Ovary (tissue), 3 donors: ENCODE measurements around the gene ATP6V1F.

ENCODE experiments used
- POLR2A ChIP-seq: fragments of 450-650 bp; IDR thresholded peaks from one replicate; pipeline ENCODE4 v1.6.1; 2017; ENCODE audit warnings: antibody characterized with exemption, mild to moderate bottlenecking, moderate library complexity
- TF ChIP-seq, protein P1 (sequence below), 3 donors: fragments of 450-650 bp in 2 of 3; fragments of 200-600 bp in 1 of 3; IDR thresholded peaks; one replicate each; pipeline versions ENCODE4 v1.5.1 to v1.8.0; 2016 to 2022; ENCODE audit warnings: antibody characterized with exemption in 3 of 3, mild to moderate bottlenecking in 1 of 3
- donor health status: DM: no; HTN: no; CAD: no.

DNA sequence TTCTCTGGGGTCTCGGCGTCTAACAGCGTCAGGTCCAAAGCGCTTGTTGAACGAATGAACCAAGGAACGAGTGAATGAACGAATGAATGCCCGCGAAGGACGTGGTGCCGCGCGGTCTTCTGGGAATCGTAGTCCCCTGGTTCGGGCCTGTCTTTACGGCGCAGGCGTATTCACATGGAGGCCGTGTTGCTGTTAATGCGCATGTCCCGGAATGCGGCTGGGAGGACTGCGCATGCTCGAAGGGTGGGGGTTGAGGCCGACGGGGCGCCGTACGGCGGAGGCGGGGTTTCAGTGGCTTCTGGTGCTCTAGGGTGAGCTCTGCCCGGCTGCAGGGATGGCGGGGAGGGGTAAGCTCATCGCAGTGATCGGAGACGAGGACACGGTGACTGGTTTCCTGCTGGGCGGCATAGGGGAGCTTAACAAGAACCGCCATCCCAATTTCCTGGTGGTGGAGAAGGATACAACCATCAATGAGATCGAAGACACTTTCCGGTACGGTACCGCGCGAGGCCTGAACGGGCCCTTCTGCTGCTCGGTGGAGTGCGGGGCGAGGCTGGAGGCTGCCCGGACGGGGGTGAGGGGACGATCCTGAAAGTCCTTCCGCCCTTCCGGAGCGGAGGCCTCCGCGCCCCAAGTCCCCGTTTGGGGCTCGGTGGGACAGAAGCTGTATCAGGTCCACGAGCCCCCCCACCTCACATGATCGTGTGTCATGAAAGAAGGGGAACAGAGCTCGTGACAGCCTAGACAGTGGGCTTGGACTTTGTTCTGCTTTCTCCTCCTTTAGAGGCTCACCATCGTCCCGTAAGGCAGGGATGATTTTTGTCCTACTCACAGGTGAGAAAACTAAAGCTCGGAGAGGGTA lies at the start of gene ATP6V1F:
- TF ChIP-seq, protein P1, sequence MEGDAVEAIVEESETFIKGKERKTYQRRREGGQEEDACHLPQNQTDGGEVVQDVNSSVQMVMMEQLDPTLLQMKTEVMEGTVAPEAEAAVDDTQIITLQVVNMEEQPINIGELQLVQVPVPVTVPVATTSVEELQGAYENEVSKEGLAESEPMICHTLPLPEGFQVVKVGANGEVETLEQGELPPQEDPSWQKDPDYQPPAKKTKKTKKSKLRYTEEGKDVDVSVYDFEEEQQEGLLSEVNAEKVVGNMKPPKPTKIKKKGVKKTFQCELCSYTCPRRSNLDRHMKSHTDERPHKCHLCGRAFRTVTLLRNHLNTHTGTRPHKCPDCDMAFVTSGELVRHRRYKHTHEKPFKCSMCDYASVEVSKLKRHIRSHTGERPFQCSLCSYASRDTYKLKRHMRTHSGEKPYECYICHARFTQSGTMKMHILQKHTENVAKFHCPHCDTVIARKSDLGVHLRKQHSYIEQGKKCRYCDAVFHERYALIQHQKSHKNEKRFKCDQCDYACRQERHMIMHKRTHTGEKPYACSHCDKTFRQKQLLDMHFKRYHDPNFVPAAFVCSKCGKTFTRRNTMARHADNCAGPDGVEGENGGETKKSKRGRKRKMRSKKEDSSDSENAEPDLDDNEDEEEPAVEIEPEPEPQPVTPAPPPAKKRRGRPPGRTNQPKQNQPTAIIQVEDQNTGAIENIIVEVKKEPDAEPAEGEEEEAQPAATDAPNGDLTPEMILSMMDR (IDR thresholded peaks at IDR 0.05) = peak in 1 of 3 donors; percentile 15
- peak; percentile 65 for TF ChIP-seq POLR2A
